GM13977 (cell line): ENCODE data around the gene SAYSD1.
"Not testable (repeated sequence)": the region's sequence is repeated elsewhere in the genome, so short reads cannot be mapped to it uniquely, and the experiment has no call there.

ENCODE experiments used
- DNase-seq: peaks from one replicate; pipeline ENCODE4 v3.0.0; 2012; ENCODE audit warnings: low spot score
- CTCF ChIP-seq: IDR thresholded peaks from 2 replicates; pipeline ENCODE4 v1.5.1; 2012; ENCODE audit warnings: mild to moderate bottlenecking, control low read depth; ENCODE audit not compliant: insufficient read depth; ENCODE audit errors: extremely low read depth, missing control alignments
- in situ Hi-C: fragments of 300-500 bp; cut with MboI; formaldehyde crosslinking; loops from one replicate; pipeline ENCODE4 v1.12.0; 2022; ENCODE audit warnings: low sequenced_read_pairs, low pct_unique_long_range_greater_than_20kb, mixed read lengths, inconsistent platforms; ENCODE audit not compliant: unreplicated experiment

SAYSD1 gene

GRCh38 chr6:39151211-39151610, 36.2 kb upstream of the SAYSD1 start:
- TF ChIP-seq CTCF: no peak
- no peak for DNase-seq
- in situ Hi-C loops: no loop called here

GRCh38 chr6:39144481-39145173, 29.6 kb upstream of the SAYSD1 start:
- TF ChIP-seq CTCF: no peak
- DNase-seq: no peak
- in situ Hi-C loops: no loop called here

- TF ChIP-seq CTCF: no peak
- DNase-seq: no peak
- in situ Hi-C loops: no loop called here
These were observed 28.4 kb upstream of the SAYSD1 start for GRCh38 chr6:39143238-39143930.

GRCh38 chr6:39140556-39141167, 25.7 kb upstream of the SAYSD1 start:
- DNase-seq: no peak
- no peak for TF ChIP-seq CTCF
- in situ Hi-C loops: no loop called here

GRCh38 chr6:39137245-39137644, 22.3 kb upstream of the SAYSD1 start:
- no peak for TF ChIP-seq CTCF
- in situ Hi-C loops: no loop called here
- DNase-seq: no peak

GRCh38 chr6:39136207-39136606, 21.2 kb upstream of the SAYSD1 start:
- DNase-seq, in situ Hi-C loops: not testable (repeated sequence)

- in situ Hi-C loops, DNase-seq: not testable (repeated sequence)
These were observed 19.8 kb upstream of the SAYSD1 start for GRCh38 chr6:39134761-39135160.
